HepG2 (cell line): ENCODE results near the gene PLCG1. TPM values are rescaled to one million over a fixed set of nuclear protein-coding genes. Genes with fewer than 3 reads are reported as not detected.

ENCODE experiments used
- CERS6 ChIP-seq: sonication (generic); formaldehyde crosslinking; IDR thresholded peaks from 2 replicates; pipeline ENCODE4 v1.5.0; 2020; ENCODE audit warnings: missing genetic modification reagents
- DPF2 ChIP-seq: sonication (generic); formaldehyde crosslinking; IDR thresholded peaks from 2 replicates; pipeline ENCODE4 v1.4.0; 2020; ENCODE audit warnings: mild to moderate bottlenecking, low read depth, missing genetic modification reagents, borderline replicate concordance
- MZF1 ChIP-seq: sonication (generic); formaldehyde crosslinking; IDR thresholded peaks from 2 replicates; pipeline ENCODE4 v1.8.1; 2023; ENCODE audit warnings: mild to moderate bottlenecking, missing genetic modification reagents, borderline replicate concordance
- NAIF1 ChIP-seq: sonication (generic); formaldehyde crosslinking; IDR thresholded peaks from 2 replicates; pipeline ENCODE4 v1.5.0; 2020; ENCODE audit warnings: mild to moderate bottlenecking, missing genetic modification reagents, borderline replicate concordance
- NCOA2 ChIP-seq: sonication (generic); formaldehyde crosslinking; IDR thresholded peaks from 2 replicates; pipeline ENCODE4 v1.8.0; 2022; ENCODE audit warnings: inconsistent platforms
- NFYC ChIP-seq: IDR thresholded peaks from 2 replicates; pipeline ENCODE4 v1.6.1; 2016; ENCODE audit warnings: missing genetic modification reagents, missing compliant biosample characterization
- SRY ChIP-seq: sonication (generic); formaldehyde crosslinking; IDR thresholded peaks from 2 replicates; pipeline ENCODE4 v1.8.0; 2022; ENCODE audit warnings: mild to moderate bottlenecking, missing genetic modification reagents
- ZFP62 ChIP-seq: sonication (generic); formaldehyde crosslinking; IDR thresholded peaks from 2 replicates; pipeline ENCODE4 v1.4.0; 2020; ENCODE audit warnings: missing genetic modification reagents
- ZNF318 ChIP-seq: sonication (generic); formaldehyde crosslinking; IDR thresholded peaks from 2 replicates; pipeline ENCODE4 v1.4.0; 2020; ENCODE audit warnings: mild to moderate bottlenecking, missing genetic modification reagents
- ZNF34 ChIP-seq: sonication (generic); formaldehyde crosslinking; IDR thresholded peaks from 2 replicates; pipeline ENCODE4 v1.4.0; 2020; ENCODE audit warnings: mild to moderate bottlenecking, missing genetic modification reagents, borderline replicate concordance
- ZNF557 ChIP-seq: sonication (generic); formaldehyde crosslinking; IDR thresholded peaks from 2 replicates; pipeline ENCODE4 v1.4.0; 2020; ENCODE audit warnings: missing genetic modification reagents
- ZNF572 ChIP-seq: sonication (generic); formaldehyde crosslinking; IDR thresholded peaks from 2 replicates; pipeline ENCODE4 v1.5.1; 2020; ENCODE audit warnings: mild to moderate bottlenecking, missing genetic modification reagents
- polyA plus RNA-seq, 8 experiments: library from polyadenylated mRNA; depleted of rRNA in 3 of 8; stranded (reverse) in 7 of 8; unstranded in 1 of 8; fragments of >200 nt; fragmentation: Illumina TruSeq in 4 of 8; extraction: Trizol in 4 of 8; gene quantifications; 2 replicates each; pipeline versions ENCODE4 v1.2.1 to v1.2.3, GENCODE V29; 2011 to 2016; ENCODE audit warnings: low read depth in 4 of 8, missing spikeins in 1 of 8, mixed read lengths in 1 of 8; ENCODE audit not compliant: insufficient read depth in 1 of 8
- total RNA-seq, 5 experiments: library from RNA; depleted of rRNA; stranded (reverse); fragments of >200 nt; fragmentation: Illumina TruSeq; extraction: Trizol; gene quantifications; 2 replicates each; pipeline ENCODE4 v1.2.3, GENCODE V29; 2016; ENCODE audit warnings: low read depth in 1 of 5
- TF ChIP-seq, protein P1 (sequence below): conservative IDR thresholded peaks from 2 replicates; pipeline ENCODE4 v1.6.1; 2018; ENCODE audit warnings: missing genetic modification reagents
- TF ChIP-seq, protein P2 (sequence below): sonication (generic); formaldehyde crosslinking; conservative IDR thresholded peaks from 2 replicates; pipeline ENCODE4 v1.8.0; 2022; ENCODE audit warnings: mild to moderate bottlenecking, moderate library complexity, missing genetic modification reagents
- TF ChIP-seq, protein P3 (sequence below): sonication (generic); formaldehyde crosslinking; IDR thresholded peaks from 2 replicates; pipeline ENCODE4 v1.9.0; 2021; ENCODE audit warnings: missing genetic modification reagents, mild to moderate bottlenecking, borderline replicate concordance

Gene PLCG1
- total and polyA plus RNA-seq, 2 of the 13 experiments (the other 11 are each of a cell fraction or from before 2014, with no cell fraction given), result 85.3 to 158 TPM

- TF ChIP-seq, protein P1, sequence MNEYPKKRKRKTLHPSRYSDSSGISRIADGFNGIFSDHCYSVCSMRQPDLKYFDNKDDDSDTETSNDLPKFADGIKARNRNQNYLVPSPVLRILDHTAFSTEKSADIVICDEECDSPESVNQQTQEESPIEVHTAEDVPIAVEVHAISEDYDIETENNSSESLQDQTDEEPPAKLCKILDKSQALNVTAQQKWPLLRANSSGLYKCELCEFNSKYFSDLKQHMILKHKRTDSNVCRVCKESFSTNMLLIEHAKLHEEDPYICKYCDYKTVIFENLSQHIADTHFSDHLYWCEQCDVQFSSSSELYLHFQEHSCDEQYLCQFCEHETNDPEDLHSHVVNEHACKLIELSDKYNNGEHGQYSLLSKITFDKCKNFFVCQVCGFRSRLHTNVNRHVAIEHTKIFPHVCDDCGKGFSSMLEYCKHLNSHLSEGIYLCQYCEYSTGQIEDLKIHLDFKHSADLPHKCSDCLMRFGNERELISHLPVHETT, result 0 out of 2 replicates have a peak, but pooled peaks have one; percentile 48
- TF ChIP-seq ZNF34 (0 out of 2 replicates have a peak, but pooled peaks have one; percentile 46), CERS6 (no peak), NFYC (CRISPR knock-in tag) (peak; percentile 36; the same call in 1 of the 2 replicates), NAIF1 (CRISPR knock-in tag) (peak; percentile 92; the same call in 1 of the 2 replicates), ZNF318 (0 out of 2 replicates have a peak, but pooled peaks have one; percentile 27), SRY (CRISPR knock-in tag) (0 out of 2 replicates have a peak, but pooled peaks have one; percentile 46), ZNF557 (no peak), DPF2 (CRISPR knock-in tag) (no peak), ZNF572 (CRISPR knock-in tag) (0 out of 2 replicates have a peak, but pooled peaks have one; percentile 60), MZF1 (CRISPR knock-in tag) (no peak), NCOA2 (CRISPR knock-in tag) (no peak), ZFP62 (CRISPR knock-in tag) (no peak)
- TF ChIP-seq, protein P2, sequence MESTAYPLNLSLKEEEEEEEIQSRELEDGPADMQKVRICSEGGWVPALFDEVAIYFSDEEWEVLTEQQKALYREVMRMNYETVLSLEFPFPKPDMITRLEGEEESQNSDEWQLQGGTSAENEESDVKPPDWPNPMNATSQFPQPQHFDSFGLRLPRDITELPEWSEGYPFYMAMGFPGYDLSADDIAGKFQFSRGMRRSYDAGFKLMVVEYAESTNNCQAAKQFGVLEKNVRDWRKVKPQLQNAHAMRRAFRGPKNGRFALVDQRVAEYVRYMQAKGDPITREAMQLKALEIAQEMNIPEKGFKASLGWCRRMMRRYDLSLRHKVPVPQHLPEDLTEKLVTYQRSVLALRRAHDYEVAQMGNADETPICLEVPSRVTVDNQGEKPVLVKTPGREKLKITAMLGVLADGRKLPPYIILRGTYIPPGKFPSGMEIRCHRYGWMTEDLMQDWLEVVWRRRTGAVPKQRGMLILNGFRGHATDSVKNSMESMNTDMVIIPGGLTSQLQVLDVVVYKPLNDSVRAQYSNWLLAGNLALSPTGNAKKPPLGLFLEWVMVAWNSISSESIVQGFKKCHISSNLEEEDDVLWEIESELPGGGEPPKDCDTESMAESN (CRISPR knock-in tag), result peak; percentile 79
- TF ChIP-seq, protein P3, sequence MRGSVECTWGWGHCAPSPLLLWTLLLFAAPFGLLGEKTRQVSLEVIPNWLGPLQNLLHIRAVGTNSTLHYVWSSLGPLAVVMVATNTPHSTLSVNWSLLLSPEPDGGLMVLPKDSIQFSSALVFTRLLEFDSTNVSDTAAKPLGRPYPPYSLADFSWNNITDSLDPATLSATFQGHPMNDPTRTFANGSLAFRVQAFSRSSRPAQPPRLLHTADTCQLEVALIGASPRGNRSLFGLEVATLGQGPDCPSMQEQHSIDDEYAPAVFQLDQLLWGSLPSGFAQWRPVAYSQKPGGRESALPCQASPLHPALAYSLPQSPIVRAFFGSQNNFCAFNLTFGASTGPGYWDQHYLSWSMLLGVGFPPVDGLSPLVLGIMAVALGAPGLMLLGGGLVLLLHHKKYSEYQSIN, result no peak
These were observed 2.0 kb upstream of the PLCG1 start (continued) for GRCh38 chr20:41135187-41135887.
